Measurements from ENCODE around the gene AQP1. TPM values are rescaled to one million over a fixed set of nuclear protein-coding genes. Genes with fewer than 3 reads are reported as not detected.

The AQP1 gene
- polyA plus RNA-seq, 1 experiment = 3.9 TPM

GRCh38 chr7:30963842-30964241, 52.2 kb downstream of the AQP1 start, which contains the start of gene GHRHR:
Gene GHRHR, plus strand, starts transcription at chr7:30963953. Its CDS starts 116 bp downstream, at chr7:30964069.
- CTCF ChIA-PET = interaction anchor here (1.0 to 8.4 kb wide), 3 partner anchors 10 to 159 kb away, joined by 3 to 51 read pairs (median 6); no protein-coding TSS in a partner anchor
- no peak for DNase-seq (ENCODE audit: low read depth)
- Histone ChIP-seq H3K27me3 (ENCODE audit: control insufficient read depth, insufficient read depth, low read length) (peaks cover 13% of the 10 kb centered on the region), H3K36me3 (ENCODE audit: control insufficient read depth, insufficient read depth, low read length) (no peaks in the 10 kb centered on the region), H3K4me3 (ENCODE audit: low read depth, low read length) (no peak within 1 kb of the TSS)
- POLR2A ChIA-PET = no interaction called here
- no peak for TF ChIP-seq CTCF (IDR thresholded peaks at IDR 0.05; ENCODE audit: insufficient read depth, low read depth, low read length)

DNA sequence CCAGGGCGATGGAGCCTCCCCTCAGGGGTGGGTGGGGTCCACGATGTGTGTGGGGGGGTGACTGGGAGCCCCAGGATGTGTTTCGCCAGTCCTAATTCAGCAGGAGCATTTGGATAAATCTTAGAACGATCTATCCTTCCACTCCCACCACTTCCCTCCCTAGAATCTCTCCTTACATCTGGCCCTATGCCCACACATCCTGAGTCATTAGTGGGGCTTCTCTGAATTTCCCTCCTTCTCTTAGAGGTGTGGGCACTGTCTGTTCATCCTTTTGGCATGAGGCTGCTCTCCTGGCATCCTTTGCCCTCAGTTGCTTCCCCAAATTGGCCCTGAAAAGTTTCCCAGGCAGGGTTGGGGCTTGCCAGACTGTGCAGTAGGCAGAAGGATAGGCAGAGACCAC, 53.7 kb downstream of the AQP1 start:
- POLR2A ChIA-PET = no interaction called here
- peaks cover 16% of the 10 kb centered on the region for H3K27me3 ChIP-seq (ENCODE audit: control insufficient read depth, insufficient read depth, low read length)
- H3K4me3 ChIP-seq (ENCODE audit: low read depth, low read length) = no peak overlapping the region
- no peak for TF ChIP-seq CTCF (IDR thresholded peaks at IDR 0.05; ENCODE audit: insufficient read depth, low read depth, low read length)
- no peak for DNase-seq (ENCODE audit: low read depth)
- no peaks in the 10 kb centered on the region for H3K36me3 ChIP-seq (ENCODE audit: control insufficient read depth, insufficient read depth, low read length)
- CTCF ChIA-PET = interaction anchor here (1.9 to 2.9 kb wide), 2 partner anchors 8 to 27 kb away, joined by 6 to 15 read pairs; no protein-coding TSS in a partner anchor

DNA sequence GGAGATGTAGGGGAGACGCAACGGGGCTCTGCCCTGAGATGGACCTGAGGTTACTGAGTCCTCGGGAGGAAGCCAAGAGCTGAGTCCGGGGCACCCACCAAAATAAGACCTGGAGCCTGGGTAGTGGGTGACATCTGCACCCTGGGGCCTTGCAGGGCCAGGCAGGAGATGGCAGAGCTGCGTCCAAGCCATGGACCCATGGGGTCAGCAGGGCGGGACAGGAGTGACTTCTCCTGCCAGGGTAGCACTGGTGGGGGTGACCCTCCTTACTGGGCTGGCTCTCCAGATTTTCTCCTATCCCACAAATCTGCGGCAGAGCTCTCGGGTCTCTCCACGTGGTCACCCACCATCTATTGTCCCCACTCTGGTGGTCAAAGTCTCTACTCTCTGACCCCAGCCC, 54.2 kb downstream of the AQP1 start:
- TF ChIP-seq CTCF (IDR thresholded peaks at IDR 0.05; ENCODE audit: insufficient read depth, low read depth, low read length) = no peak
- POLR2A ChIA-PET = no interaction called here
- H3K27me3 ChIP-seq (ENCODE audit: control insufficient read depth, insufficient read depth, low read length) = peaks cover 18% of the 10 kb centered on the region
- DNase-seq (ENCODE audit: low read depth) = no peak
- H3K36me3 ChIP-seq (ENCODE audit: control insufficient read depth, insufficient read depth, low read length) = no peaks in the 10 kb centered on the region
- CTCF ChIA-PET = interaction anchor here (0.9 to 2.9 kb wide), 2 partner anchors 14 to 28 kb away, joined by 3 to 15 read pairs; no protein-coding TSS in a partner anchor
- H3K4me3 ChIP-seq (ENCODE audit: low read depth, low read length) = no peak overlapping the region

GRCh38 chr7:30968294-30968693, 56.6 kb downstream of the AQP1 start:
- H3K27me3 ChIP-seq (ENCODE audit: control insufficient read depth, insufficient read depth, low read length) = peaks cover 25% of the 10 kb centered on the region
- POLR2A ChIA-PET = no interaction called here
- no peak for TF ChIP-seq CTCF (IDR thresholded peaks at IDR 0.05; ENCODE audit: insufficient read depth, low read depth, low read length)
- H3K36me3 ChIP-seq (ENCODE audit: control insufficient read depth, insufficient read depth, low read length) = no peaks in the 10 kb centered on the region
- CTCF ChIA-PET = interaction anchor here (0.5 to 2.9 kb wide), 4 partner anchors 10 to 169 kb away, joined by 3 to 15 read pairs (median 4); no protein-coding TSS in a partner anchor
- H3K4me3 ChIP-seq (ENCODE audit: low read depth, low read length) = no peak overlapping the region
- no peak for DNase-seq (ENCODE audit: low read depth)

DNA sequence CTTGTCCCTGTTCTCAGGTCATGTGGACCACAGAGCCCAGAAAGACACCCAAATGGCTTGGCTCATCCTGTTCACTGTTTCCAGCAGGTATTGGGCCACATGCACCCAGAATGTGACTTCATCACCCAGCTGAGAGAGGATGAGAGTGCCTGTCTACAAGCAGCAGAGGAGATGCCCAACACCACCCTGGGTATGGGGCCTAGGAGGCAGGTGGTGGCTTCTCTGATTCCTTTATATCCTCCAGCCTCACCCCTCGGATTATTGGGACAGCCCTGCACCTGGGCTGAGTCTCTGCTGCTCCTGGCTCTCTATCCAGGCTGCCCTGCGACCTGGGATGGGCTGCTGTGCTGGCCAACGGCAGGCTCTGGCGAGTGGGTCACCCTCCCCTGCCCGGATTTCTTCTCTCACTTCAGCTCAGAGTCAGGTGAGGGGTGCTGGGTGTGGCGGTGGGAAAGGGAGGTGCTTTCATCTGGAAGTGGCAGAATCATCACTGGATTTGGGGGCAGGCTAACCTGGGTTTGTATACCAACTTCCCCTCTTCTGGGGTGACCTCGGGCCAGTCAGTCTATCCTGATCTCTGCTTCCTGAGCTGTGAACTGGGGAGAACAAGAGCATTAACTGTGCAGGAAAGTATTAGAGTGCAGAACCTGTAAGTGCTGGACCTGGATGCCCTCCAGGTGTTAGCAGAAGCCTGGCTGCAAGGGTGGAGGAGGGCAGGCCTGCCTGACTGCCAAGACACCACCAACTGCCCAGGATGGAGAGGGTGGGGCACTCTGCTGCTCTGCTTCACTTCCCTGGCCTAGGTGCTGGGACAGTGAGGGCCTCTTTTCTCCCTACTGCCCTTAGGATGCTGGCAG, 57.3 kb downstream of the AQP1 start:
- Histone ChIP-seq H3K27me3 (ENCODE audit: control insufficient read depth, insufficient read depth, low read length) (peaks cover 27% of the 10 kb centered on the region), H3K36me3 (ENCODE audit: control insufficient read depth, insufficient read depth, low read length) (no peaks in the 10 kb centered on the region), H3K4me3 (ENCODE audit: low read depth, low read length) (no peak overlapping the region)
- no peak for DNase-seq (ENCODE audit: low read depth)
- ChIA-PET POLR2A (no interaction called here), CTCF (interaction anchor here (0.5 to 6.8 kb wide), 3 partner anchors 9 to 30 kb away, joined by 3 to 48 read pairs (median 5); no protein-coding TSS in a partner anchor)
- TF ChIP-seq CTCF (IDR thresholded peaks at IDR 0.05; ENCODE audit: insufficient read depth, low read depth, low read length) = no peak
